ENCODE data around the gene PLPP2. TPM values are rescaled to one million over a fixed set of nuclear protein-coding genes. Genes with fewer than 3 reads are reported as not detected.
A peak's percentile ranks its signal among the peaks of the same experiment; 100 is the strongest.

PLPP2 gene
- total RNA-seq, 2 experiments from 2014 or later = not detected

- Mint-ChIP-seq H3K36me3 (peaks cover 8% of the 10 kb centered on the region), H3K27me3 (no peaks in the 10 kb centered on the region), H3K4me3 (no peak overlapping the region), H3K9me3 (no peaks in the 10 kb centered on the region), H3K27ac (no peak overlapping the region), H3K4me1 (no peaks in the 10 kb centered on the region)
- DNase-seq = no peak
Measured at GRCh38 chr19:308471-309205, 17.4 kb upstream of the PLPP2 start.

GRCh38 chr19:307793-308420, 16.7 kb upstream of the PLPP2 start:
- Mint-ChIP-seq H3K27me3 (no peaks in the 10 kb centered on the region), H3K4me1 (no peaks in the 10 kb centered on the region), H3K9me3 (no peaks in the 10 kb centered on the region), H3K4me3 (no peak overlapping the region), H3K36me3 (peaks cover 8% of the 10 kb centered on the region), H3K27ac (no peak overlapping the region)
- no peak for DNase-seq

DNA sequence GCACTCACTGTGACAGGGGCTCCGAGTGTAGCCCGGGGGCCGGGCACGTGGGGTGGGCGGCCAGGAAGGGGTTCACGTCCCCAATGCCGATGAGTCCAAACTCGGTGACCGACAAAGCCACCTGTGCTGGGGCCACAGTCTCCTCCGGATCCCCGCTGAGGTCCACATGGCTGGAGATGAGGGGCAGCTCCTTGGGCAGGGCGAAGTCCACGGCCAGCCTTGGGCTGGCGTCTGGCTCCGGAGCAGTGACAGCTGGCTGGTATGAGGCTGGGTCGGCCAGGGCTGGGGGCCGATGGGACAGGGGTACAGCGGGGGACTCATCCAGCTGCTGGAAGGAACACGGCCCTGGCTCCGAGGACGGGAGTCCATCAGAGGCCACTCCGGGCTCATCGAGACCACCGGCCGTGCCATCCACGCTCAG, 15.9 kb upstream of the PLPP2 start:
- Mint-ChIP-seq H3K9me3 (no peaks in the 10 kb centered on the region), H3K27ac (no peak overlapping the region), H3K4me3 (no peak overlapping the region), H3K4me1 (no peaks in the 10 kb centered on the region), H3K36me3 (peaks cover 8% of the 10 kb centered on the region), H3K27me3 (no peaks in the 10 kb centered on the region)
- no peak for DNase-seq

DNA sequence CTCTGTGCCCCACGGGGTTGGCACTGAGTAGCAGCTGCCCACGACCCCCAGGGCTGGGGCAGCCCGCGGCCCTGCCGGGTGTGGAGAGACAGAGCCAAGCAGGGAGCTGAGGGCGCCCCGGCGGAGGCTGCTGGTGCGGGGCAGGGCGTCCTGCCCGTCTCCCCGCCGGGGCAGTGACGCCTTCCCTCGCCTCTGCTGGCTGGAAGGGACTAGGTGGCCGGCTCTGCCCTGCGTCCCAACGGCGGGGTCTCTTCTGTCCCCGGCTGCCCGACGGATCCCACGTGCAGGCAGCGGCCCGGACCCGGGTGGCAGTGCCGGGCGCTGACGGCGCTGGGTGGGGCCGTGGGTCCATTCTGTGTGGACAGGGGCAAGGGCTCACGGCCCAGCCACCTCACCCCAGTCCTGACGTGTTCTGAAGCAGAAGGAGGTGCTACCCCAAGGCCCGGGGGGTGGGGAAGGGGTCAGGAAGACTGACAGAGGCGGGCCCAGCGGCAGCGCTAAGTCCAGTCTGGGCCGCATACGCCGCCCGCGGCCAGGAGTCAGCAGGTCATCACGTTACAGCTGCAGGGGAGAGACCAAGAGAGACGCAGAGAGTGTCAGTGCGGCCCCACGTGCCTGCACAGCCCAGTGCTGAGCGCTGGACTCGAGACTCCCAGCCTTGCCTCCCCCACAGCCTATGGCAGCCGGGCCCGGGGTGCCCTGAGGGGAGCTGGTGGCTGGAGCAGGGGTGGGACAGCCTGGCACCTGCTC, 15.1 kb upstream of the PLPP2 start:
- Mint-ChIP-seq H3K27me3 (no peaks in the 10 kb centered on the region), H3K27ac (no peak overlapping the region), H3K4me1 (no peaks in the 10 kb centered on the region), H3K36me3 (peaks cover 8% of the 10 kb centered on the region), H3K9me3 (no peaks in the 10 kb centered on the region), H3K4me3 (no peak overlapping the region)
- DNase-seq = no peak

- H3K36me3 Mint-ChIP-seq = peaks cover 5% of the 10 kb centered on the region
- no peaks in the 10 kb centered on the region for H3K9me3 Mint-ChIP-seq
- no peaks in the 10 kb centered on the region for H3K27me3 Mint-ChIP-seq
- no peak overlapping the region for H3K4me3 Mint-ChIP-seq
- H3K4me1 Mint-ChIP-seq = no peaks in the 10 kb centered on the region
- no peak for DNase-seq
- no peak overlapping the region for H3K27ac Mint-ChIP-seq
Measured at GRCh38 chr19:305240-306150, 14.3 kb upstream of the PLPP2 start.

DNA sequence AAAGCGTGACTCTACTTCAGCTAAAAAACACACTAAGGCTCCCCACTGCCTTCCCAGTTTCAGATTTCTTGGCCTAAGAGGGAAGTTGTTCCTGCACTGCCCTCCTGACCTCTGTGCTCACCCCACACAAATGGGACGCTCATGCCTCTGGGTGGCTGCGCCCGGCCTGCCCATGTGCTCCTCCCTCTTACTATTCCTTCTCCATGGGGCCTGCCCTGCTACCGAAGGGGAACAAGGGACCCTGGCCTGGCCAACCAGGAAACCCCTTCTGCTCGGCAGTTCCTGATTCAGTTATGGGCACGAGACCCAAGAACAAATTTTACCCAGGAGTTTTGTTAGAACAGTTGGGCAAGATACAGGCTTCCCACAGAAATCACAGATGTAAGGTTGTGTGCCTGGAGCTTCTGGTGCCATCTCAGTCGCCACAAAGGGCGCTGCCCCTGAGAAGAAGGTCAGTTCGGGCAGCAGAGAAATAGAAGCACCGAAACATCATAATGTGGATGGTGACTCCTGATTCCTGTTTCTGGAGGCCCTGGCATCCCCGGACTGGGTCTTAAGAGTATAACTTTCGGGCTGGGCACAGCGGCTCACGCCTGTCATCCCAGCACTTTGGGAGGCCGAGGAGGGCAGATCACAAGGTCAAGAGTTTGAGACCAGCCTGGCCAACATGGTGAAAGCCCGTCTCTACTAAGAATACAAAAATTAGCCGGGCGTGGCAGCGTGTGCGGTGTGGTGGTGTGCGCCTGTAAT, 5.4 kb upstream of the PLPP2 start:
- Mint-ChIP-seq H3K27me3 (peaks cover 37% of the 10 kb centered on the region), H3K4me1 (peaks cover 3% of the 10 kb centered on the region), H3K4me3 (no peak overlapping the region), H3K27ac (no peak overlapping the region), H3K36me3 (no peaks in the 10 kb centered on the region), H3K9me3 (no peaks in the 10 kb centered on the region)
- DNase-seq = no peak

GRCh38 chr19:295687-296370, 4.6 kb upstream of the PLPP2 start:
- peaks cover 37% of the 10 kb centered on the region for H3K27me3 Mint-ChIP-seq
- peaks cover 3% of the 10 kb centered on the region for H3K4me1 Mint-ChIP-seq
- H3K27ac Mint-ChIP-seq = no peak overlapping the region
- H3K9me3 Mint-ChIP-seq = no peaks in the 10 kb centered on the region
- no peaks in the 10 kb centered on the region for H3K36me3 Mint-ChIP-seq
- H3K4me3 Mint-ChIP-seq = no peak overlapping the region
- DNase-seq = no peak

GRCh38 chr19:294946-295686, 3.9 kb upstream of the PLPP2 start:
- Mint-ChIP-seq H3K27me3 (peaks cover 40% of the 10 kb centered on the region), H3K4me3 (no peak overlapping the region), H3K27ac (no peak overlapping the region), H3K36me3 (no peaks in the 10 kb centered on the region), H3K4me1 (peaks cover 5% of the 10 kb centered on the region), H3K9me3 (no peaks in the 10 kb centered on the region)
- DNase-seq = peak; percentile 58

DNA sequence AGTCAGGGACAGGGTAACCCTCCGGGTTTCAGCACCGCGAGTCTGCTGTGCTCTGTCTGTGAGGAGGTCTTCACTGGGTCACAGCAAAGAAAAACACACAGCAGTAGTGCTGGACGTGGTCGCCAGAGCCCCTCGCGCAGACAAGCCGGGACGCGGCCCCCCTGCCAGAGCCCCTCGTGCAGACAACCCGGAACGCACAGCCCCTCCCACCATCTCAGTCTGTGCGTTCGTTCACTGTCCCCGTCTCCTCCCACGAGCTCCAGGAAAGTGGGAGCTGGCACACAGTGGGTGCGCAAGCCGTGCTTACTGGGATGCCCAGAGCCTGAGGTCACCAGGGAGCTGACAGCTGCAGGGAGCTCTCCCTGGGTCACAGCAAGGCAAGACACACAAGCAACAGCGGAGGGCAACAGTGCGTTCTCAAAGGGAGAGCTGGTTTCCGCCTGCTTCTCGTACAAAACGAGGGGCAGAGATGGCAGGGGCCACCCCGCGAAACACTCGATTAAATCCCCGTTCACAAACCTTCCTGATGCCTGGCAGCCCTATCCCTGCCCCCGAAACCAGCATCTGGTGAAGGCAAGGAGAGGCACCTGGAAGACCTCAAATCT, 3.2 kb upstream of the PLPP2 start:
- Mint-ChIP-seq H3K4me1 (peaks cover 6% of the 10 kb centered on the region), H3K36me3 (no peaks in the 10 kb centered on the region), H3K27ac (no peak overlapping the region), H3K9me3 (no peaks in the 10 kb centered on the region), H3K27me3 (peaks cover 47% of the 10 kb centered on the region), H3K4me3 (no peak overlapping the region)
- DNase-seq = no peak

- Mint-ChIP-seq H3K9me3 (no peaks in the 10 kb centered on the region), H3K27me3 (peaks cover 56% of the 10 kb centered on the region), H3K4me1 (peaks cover 6% of the 10 kb centered on the region), H3K4me3 (no peak overlapping the region), H3K36me3 (no peaks in the 10 kb centered on the region), H3K27ac (no peak overlapping the region)
- DNase-seq = no peak
Measured at GRCh38 chr19:293436-294110, 2.4 kb upstream of the PLPP2 start.

- H3K9me3 Mint-ChIP-seq = no peaks in the 10 kb centered on the region
- H3K36me3 Mint-ChIP-seq = no peaks in the 10 kb centered on the region
- H3K27me3 Mint-ChIP-seq = peaks cover 62% of the 10 kb centered on the region
- H3K4me1 Mint-ChIP-seq = peaks cover 6% of the 10 kb centered on the region
- no peak for DNase-seq
- no peak overlapping the region for H3K27ac Mint-ChIP-seq
- no peak overlapping the region for H3K4me3 Mint-ChIP-seq
Measured at GRCh38 chr19:292951-293350, 1.7 kb upstream of the PLPP2 start.

GRCh38 chr19:292281-292884, 1.2 kb upstream of the PLPP2 start:
- Mint-ChIP-seq H3K9me3 (no peaks in the 10 kb centered on the region), H3K4me1 (peaks cover 6% of the 10 kb centered on the region), H3K4me3 (no peak overlapping the region), H3K27ac (no peak overlapping the region), H3K27me3 (peaks cover 63% of the 10 kb centered on the region), H3K36me3 (no peaks in the 10 kb centered on the region)
- DNase-seq = no peak
